HCT116 (cell line): ENCODE results near the gene ARL15. TPM values are rescaled to one million over a fixed set of nuclear protein-coding genes. Genes with fewer than 3 reads are reported as not detected.

ENCODE experiments used
- ATAC-seq: fragments of 200-7000 bp; cut with Tn5 transposase; 2 replicates; pipeline ENCODE4 v1.9.1; 2020; ENCODE audit warnings: mild to moderate bottlenecking, moderate library complexity
- BruUV-seq: library from RNA; stranded (reverse); fragments of 400-500 nt; replicated peaks from 2 replicates; lab custom pipeline; 2021; lab: Mats Ljungman, UMichigan
- CTCF ChIA-PET: fragments of 300-600 bp; sonication (Branson Sonifier 250); formaldehyde crosslinking; loops from one replicate; lab custom pipeline; 2021; ENCODE audit warnings: antibody characterized with exemption; lab: Charles Lee
- POLR2A ChIA-PET: fragments of 300-600, 350-600 bp; sonication (Branson Sonifier 250); formaldehyde crosslinking; loops from one replicate; lab custom pipeline; 2021; ENCODE audit warnings: antibody characterized with exemption; lab: Charles Lee
- RAD21 ChIA-PET, 2 experiments: fragments of 300-600 bp; sonication (Branson Sonifier 250); formaldehyde crosslinking; loops; one replicate each; lab custom pipeline; 2023; ENCODE audit warnings: low total read pairs in 2 of 2; ENCODE audit not compliant: uncharacterized antibody in 2 of 2, unreplicated experiment in 2 of 2, low non-redundant PET in 1 of 2; lab: Charles Lee
- DNase-seq: peaks from one replicate; pipeline ENCODE4 v3.0.0-alpha.2; 2010; ENCODE audit warnings: low read depth, low spot score
- H2AFZ ChIP-seq: fragments of 200-600 bp; shearing (Covaris generic), sonication (generic); 2 replicates; pipeline ENCODE4 v1.6.1; 2017; ENCODE audit warnings: low read depth, mixed run types, mixed read lengths, antibody characterized with exemption, low read length; ENCODE audit not compliant: poor library complexity, severe bottlenecking
- H3K27ac ChIP-seq: 2 replicates; pipeline ENCODE4 v1.5.1; 2012; ENCODE audit warnings: low read depth, low read length
- H3K27me3 ChIP-seq: fragments of 200-600 bp; sonication (generic); 2 replicates; pipeline ENCODE4 v1.6.1; 2016; ENCODE audit warnings: mixed run types, low read length, mixed read lengths; ENCODE audit not compliant: insufficient read depth
- H3K36me3 ChIP-seq, 2 experiments: fragments of 200-500 bp in 1 of 2; fragments of 200-600 bp in 1 of 2; sonication (Bioruptor generic) in 1 of 2; sonication (generic) in 1 of 2; 2 replicates each; pipeline versions ENCODE4 v1.5.1 to v1.6.1; 2014 to 2016; ENCODE audit warnings: low read length in 2 of 2, inconsistent platforms in 1 of 2, mixed read lengths in 1 of 2, mixed run types in 1 of 2; ENCODE audit not compliant: insufficient read depth in 2 of 2, control insufficient read depth in 1 of 2
- H3K4me1 ChIP-seq, 2 experiments: fragments of 200-600 bp in 1 of 2; sonication (generic) in 1 of 2; 2 replicates each; pipeline versions ENCODE4 v1.5.1 to v1.6.1; 2012 to 2017; ENCODE audit warnings: low read length in 2 of 2, inconsistent platforms in 1 of 2, mild to moderate bottlenecking in 1 of 2, mixed read lengths in 1 of 2, mixed run types in 1 of 2, moderate library complexity in 1 of 2; ENCODE audit not compliant: insufficient read depth in 2 of 2, control insufficient read depth in 1 of 2
- H3K4me2 ChIP-seq: fragments of 200-600 bp; sonication (generic); 2 replicates; pipeline ENCODE4 v1.6.1; 2017; ENCODE audit warnings: mixed run types, low read length, mixed read lengths
- H3K4me3 ChIP-seq, 2 experiments: fragments of 200-600 bp in 1 of 2; sonication (generic) in 1 of 2; replicated peaks in 1 of 2; 2 replicates each; pipeline ENCODE4 v1.5.1; 2011 to 2016; ENCODE audit warnings: low read length in 2 of 2, control low read depth in 1 of 2, low read depth in 1 of 2, mild to moderate bottlenecking in 1 of 2, mixed read lengths in 1 of 2, mixed run types in 1 of 2
- H3K79me2 ChIP-seq: fragments of 200-600 bp; sonication (generic); 2 replicates; pipeline ENCODE4 v1.6.1; 2017; ENCODE audit warnings: mild to moderate bottlenecking, mixed run types, low read length, moderate library complexity, mixed read lengths; ENCODE audit not compliant: insufficient read depth
- H3K9ac ChIP-seq: fragments of 200-600 bp; sonication (generic); 2 replicates; pipeline ENCODE4 v1.6.1; 2016; ENCODE audit warnings: low read length, mixed read lengths
- H3K9me2 ChIP-seq: fragments of 200-600 bp; sonication (generic), shearing (Covaris generic); 2 replicates; pipeline ENCODE4 v1.6.1; 2017; ENCODE audit warnings: mixed run types, mild to moderate bottlenecking, moderate library complexity; ENCODE audit not compliant: insufficient read depth
- H3K9me3 ChIP-seq, 2 experiments: fragments of 200-500 bp in 1 of 2; fragments of 200-600 bp in 1 of 2; sonication (Bioruptor generic) in 1 of 2; sonication (generic) in 1 of 2; 2 replicates each; pipeline ENCODE4 v1.6.1; 2014 to 2017; ENCODE audit warnings: low read length in 2 of 2, mixed read lengths in 2 of 2, inconsistent platforms in 1 of 2, low read depth in 1 of 2, mild to moderate bottlenecking in 1 of 2, mixed run types in 1 of 2, moderate library complexity in 1 of 2; ENCODE audit not compliant: control insufficient read depth in 1 of 2, insufficient read depth in 1 of 2
- H4K20me1 ChIP-seq: fragments of 200-600 bp; sonication (generic), shearing (Covaris generic); 2 replicates; pipeline ENCODE4 v1.6.1; 2017; ENCODE audit warnings: mixed run types, mild to moderate bottlenecking, moderate library complexity; ENCODE audit not compliant: insufficient read depth
- CEBPB ChIP-seq: IDR thresholded peaks from 2 replicates; pipeline ENCODE4 v1.6.1; 2012; ENCODE audit warnings: low read depth
- EGR1 ChIP-seq: IDR thresholded peaks from 2 replicates; pipeline ENCODE4 v1.6.1; 2012; ENCODE audit warnings: low read depth
- EZH2 ChIP-seq: fragments of 200-600 bp; sonication (generic); IDR thresholded peaks from 2 replicates; pipeline ENCODE4 v1.6.1; 2017; ENCODE audit warnings: antibody characterized with exemption, mixed run types
- EZH2phosphoT487 ChIP-seq: fragments of 200-600 bp; IDR thresholded peaks from 2 replicates; pipeline ENCODE4 v1.6.1; 2018; ENCODE audit warnings: antibody characterized with exemption, borderline replicate concordance
- FOSL1 ChIP-seq: IDR thresholded peaks from 2 replicates; pipeline ENCODE4 v1.6.1; 2012; ENCODE audit warnings: low read depth
- JUND ChIP-seq: IDR thresholded peaks from 2 replicates; pipeline ENCODE4 v1.6.1; 2012
- POLR2A ChIP-seq: IDR thresholded peaks from 2 replicates; pipeline ENCODE4 v1.7.0; 2011; ENCODE audit warnings: borderline replicate concordance; ENCODE audit not compliant: insufficient read depth, insufficient read length; ENCODE audit errors: extremely low read depth
- RAD21 ChIP-seq: IDR thresholded peaks from 2 replicates; pipeline ENCODE4 v1.6.1; 2012; ENCODE audit warnings: low read depth, mild to moderate bottlenecking
- SIN3A ChIP-seq: IDR thresholded peaks from 2 replicates; pipeline ENCODE4 v1.6.1; 2012; ENCODE audit warnings: low read depth
- SP1 ChIP-seq: IDR thresholded peaks from 2 replicates; pipeline ENCODE4 v1.6.1; 2012; ENCODE audit warnings: low read depth
- SRF ChIP-seq: IDR thresholded peaks from 2 replicates; pipeline ENCODE4 v1.6.1; 2012; ENCODE audit warnings: low read depth
- TCF7L2 ChIP-seq: IDR thresholded peaks from 2 replicates; pipeline ENCODE4 v1.7.0; 2011; ENCODE audit warnings: borderline replicate concordance, inconsistent platforms; ENCODE audit not compliant: insufficient read depth, insufficient read length; ENCODE audit errors: extremely low read depth
- YY1 ChIP-seq: IDR thresholded peaks from 2 replicates; pipeline ENCODE4 v1.6.1; 2011; ENCODE audit warnings: low read length, low read depth, moderate library complexity, mild to moderate bottlenecking; ENCODE audit not compliant: insufficient replicate concordance; ENCODE audit errors: extremely low read depth
- ZFX ChIP-seq: fragments of 450-650 bp; IDR thresholded peaks from 2 replicates; pipeline ENCODE4 v1.6.1; 2017
- ZNF274 ChIP-seq: fragments of 200-500 bp; sonication (Bioruptor generic); IDR thresholded peaks from 2 replicates; pipeline ENCODE4 v1.6.1; 2014; ENCODE audit warnings: mild to moderate bottlenecking, low read depth, low read length, inconsistent platforms
- intact Hi-C: fragments of 100-400 bp; cut with micrococcal nuclease; formaldehyde crosslinking; loops from 2 replicates; pipeline ENCODE4 v1.10.0; 2022
- total RNA-seq: library from RNA; stranded (reverse); gene quantifications from one replicate; pipeline ENCODE4 v1.2.1, GENCODE V29; 2021; ENCODE audit not compliant: unreplicated experiment
- TF ChIP-seq, protein P1 (sequence below): IDR thresholded peaks from 2 replicates; pipeline ENCODE4 v1.6.1; 2012
- TF ChIP-seq, protein P2 (sequence below): IDR thresholded peaks from 2 replicates; pipeline ENCODE4 v1.6.1; 2012; ENCODE audit warnings: low read depth
- TF ChIP-seq, protein P3 (sequence below): IDR thresholded peaks from 2 replicates; pipeline ENCODE4 v1.6.1; 2011; ENCODE audit warnings: mild to moderate bottlenecking, low read length, moderate library complexity; ENCODE audit not compliant: insufficient replicate concordance; ENCODE audit errors: extremely low read depth
- TF ChIP-seq, protein P4 (sequence below): IDR thresholded peaks from 2 replicates; pipeline ENCODE4 v1.6.1; 2012
- TF ChIP-seq, protein P5 (sequence below), 3 experiments: fragments of 200-600 bp in 1 of 3; sonication (generic) in 1 of 3; IDR thresholded peaks in 2 of 3; conservative IDR thresholded peaks in 1 of 3; 2 replicates each; pipeline ENCODE4 v1.5.1; 2012 to 2017; ENCODE audit warnings: low read depth in 2 of 3, low read length in 2 of 3, antibody characterized with exemption in 1 of 3, borderline replicate concordance in 1 of 3, control low read depth in 1 of 3, mild to moderate bottlenecking in 1 of 3, mixed read lengths in 1 of 3, mixed run types in 1 of 3, moderate library complexity in 1 of 3; ENCODE audit not compliant: insufficient read depth in 1 of 3

Gene ARL15
- total RNA-seq, 1 experiment from 2014 or later, result 15.0 TPM

DNA sequence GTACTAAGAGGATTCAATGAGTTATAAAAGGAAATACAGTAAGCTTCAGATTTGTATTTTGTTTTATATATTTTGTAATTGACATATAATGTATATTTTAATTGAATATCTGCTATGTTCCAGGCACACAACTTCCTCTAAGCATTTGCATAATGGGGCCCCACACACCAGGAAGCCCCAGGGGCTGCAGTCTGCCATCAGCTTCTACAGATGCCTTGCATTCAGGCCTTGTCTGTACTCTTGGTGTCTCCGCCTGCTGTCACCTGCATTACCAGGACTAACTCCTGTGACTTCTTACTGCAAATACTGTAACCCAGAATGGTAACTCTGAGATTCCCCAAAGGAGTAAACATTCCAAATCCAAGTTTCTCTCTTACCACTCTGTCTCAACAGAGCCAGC lies 20.6 kb downstream of the ARL15 start:
- H3K9ac ChIP-seq, result no peak overlapping the region

More for the DNA sequence above, 20.6 kb downstream of the ARL15 start:
- no peak for TF ChIP-seq EZH2phosphoT487
- no peak for TF ChIP-seq RAD21
- TF ChIP-seq, protein P1, sequence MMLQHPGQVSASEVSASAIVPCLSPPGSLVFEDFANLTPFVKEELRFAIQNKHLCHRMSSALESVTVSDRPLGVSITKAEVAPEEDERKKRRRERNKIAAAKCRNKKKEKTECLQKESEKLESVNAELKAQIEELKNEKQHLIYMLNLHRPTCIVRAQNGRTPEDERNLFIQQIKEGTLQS, result no peak
- TF ChIP-seq SIN3A, result no peak
- TF ChIP-seq, protein P2, sequence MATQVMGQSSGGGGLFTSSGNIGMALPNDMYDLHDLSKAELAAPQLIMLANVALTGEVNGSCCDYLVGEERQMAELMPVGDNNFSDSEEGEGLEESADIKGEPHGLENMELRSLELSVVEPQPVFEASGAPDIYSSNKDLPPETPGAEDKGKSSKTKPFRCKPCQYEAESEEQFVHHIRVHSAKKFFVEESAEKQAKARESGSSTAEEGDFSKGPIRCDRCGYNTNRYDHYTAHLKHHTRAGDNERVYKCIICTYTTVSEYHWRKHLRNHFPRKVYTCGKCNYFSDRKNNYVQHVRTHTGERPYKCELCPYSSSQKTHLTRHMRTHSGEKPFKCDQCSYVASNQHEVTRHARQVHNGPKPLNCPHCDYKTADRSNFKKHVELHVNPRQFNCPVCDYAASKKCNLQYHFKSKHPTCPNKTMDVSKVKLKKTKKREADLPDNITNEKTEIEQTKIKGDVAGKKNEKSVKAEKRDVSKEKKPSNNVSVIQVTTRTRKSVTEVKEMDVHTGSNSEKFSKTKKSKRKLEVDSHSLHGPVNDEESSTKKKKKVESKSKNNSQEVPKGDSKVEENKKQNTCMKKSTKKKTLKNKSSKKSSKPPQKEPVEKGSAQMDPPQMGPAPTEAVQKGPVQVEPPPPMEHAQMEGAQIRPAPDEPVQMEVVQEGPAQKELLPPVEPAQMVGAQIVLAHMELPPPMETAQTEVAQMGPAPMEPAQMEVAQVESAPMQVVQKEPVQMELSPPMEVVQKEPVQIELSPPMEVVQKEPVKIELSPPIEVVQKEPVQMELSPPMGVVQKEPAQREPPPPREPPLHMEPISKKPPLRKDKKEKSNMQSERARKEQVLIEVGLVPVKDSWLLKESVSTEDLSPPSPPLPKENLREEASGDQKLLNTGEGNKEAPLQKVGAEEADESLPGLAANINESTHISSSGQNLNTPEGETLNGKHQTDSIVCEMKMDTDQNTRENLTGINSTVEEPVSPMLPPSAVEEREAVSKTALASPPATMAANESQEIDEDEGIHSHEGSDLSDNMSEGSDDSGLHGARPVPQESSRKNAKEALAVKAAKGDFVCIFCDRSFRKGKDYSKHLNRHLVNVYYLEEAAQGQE, result no peak
- TF ChIP-seq SRF, result no peak
- no peak for TF ChIP-seq YY1
- TF ChIP-seq, protein P3, sequence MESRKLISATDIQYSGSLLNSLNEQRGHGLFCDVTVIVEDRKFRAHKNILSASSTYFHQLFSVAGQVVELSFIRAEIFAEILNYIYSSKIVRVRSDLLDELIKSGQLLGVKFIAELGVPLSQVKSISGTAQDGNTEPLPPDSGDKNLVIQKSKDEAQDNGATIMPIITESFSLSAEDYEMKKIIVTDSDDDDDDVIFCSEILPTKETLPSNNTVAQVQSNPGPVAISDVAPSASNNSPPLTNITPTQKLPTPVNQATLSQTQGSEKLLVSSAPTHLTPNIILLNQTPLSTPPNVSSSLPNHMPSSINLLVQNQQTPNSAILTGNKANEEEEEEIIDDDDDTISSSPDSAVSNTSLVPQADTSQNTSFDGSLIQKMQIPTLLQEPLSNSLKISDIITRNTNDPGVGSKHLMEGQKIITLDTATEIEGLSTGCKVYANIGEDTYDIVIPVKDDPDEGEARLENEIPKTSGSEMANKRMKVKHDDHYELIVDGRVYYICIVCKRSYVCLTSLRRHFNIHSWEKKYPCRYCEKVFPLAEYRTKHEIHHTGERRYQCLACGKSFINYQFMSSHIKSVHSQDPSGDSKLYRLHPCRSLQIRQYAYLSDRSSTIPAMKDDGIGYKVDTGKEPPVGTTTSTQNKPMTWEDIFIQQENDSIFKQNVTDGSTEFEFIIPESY, result no peak
- TF ChIP-seq SP1, result no peak
- no peak for TF ChIP-seq TCF7L2
- no peak for TF ChIP-seq EZH2
- TF ChIP-seq FOSL1, result no peak
- no peak for TF ChIP-seq ZFX
- no peak for TF ChIP-seq JUND
- TF ChIP-seq, protein P4, sequence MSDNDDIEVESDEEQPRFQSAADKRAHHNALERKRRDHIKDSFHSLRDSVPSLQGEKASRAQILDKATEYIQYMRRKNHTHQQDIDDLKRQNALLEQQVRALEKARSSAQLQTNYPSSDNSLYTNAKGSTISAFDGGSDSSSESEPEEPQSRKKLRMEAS, result no peak
- no peak for TF ChIP-seq ZNF274
- no peak for TF ChIP-seq POLR2A
- TF ChIP-seq EGR1, result no peak
- no peak for TF ChIP-seq CEBPB
- TF ChIP-seq, protein P5, sequence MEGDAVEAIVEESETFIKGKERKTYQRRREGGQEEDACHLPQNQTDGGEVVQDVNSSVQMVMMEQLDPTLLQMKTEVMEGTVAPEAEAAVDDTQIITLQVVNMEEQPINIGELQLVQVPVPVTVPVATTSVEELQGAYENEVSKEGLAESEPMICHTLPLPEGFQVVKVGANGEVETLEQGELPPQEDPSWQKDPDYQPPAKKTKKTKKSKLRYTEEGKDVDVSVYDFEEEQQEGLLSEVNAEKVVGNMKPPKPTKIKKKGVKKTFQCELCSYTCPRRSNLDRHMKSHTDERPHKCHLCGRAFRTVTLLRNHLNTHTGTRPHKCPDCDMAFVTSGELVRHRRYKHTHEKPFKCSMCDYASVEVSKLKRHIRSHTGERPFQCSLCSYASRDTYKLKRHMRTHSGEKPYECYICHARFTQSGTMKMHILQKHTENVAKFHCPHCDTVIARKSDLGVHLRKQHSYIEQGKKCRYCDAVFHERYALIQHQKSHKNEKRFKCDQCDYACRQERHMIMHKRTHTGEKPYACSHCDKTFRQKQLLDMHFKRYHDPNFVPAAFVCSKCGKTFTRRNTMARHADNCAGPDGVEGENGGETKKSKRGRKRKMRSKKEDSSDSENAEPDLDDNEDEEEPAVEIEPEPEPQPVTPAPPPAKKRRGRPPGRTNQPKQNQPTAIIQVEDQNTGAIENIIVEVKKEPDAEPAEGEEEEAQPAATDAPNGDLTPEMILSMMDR (IDR thresholded peaks at IDR 0.05 in 2 of 3, conservative IDR thresholded peaks at IDR 0.05 in 1 of 3; ENCODE audit: borderline replicate concordance in 1 of 3, insufficient read depth in 1 of 3, low read depth in 2 of 3, low read length in 2 of 3), result no peak
- TF ChIP-seq, all 23 proteins: peak for 0
- Histone ChIP-seq H3K79me2 (no peaks in the 10 kb centered on the region), H3K4me2 (no peak overlapping the region), H3K36me3 (no peaks in the 10 kb centered on the region), H3K4me3 (no peak overlapping the region), H2AFZ (no peak overlapping the region), H3K9me2 (no peaks in the 10 kb centered on the region), H3K27me3 (no peaks in the 10 kb centered on the region), H3K9me3 (no peaks in the 10 kb centered on the region), H4K20me1 (no peaks in the 10 kb centered on the region), H3K4me1 (no peaks in the 10 kb centered on the region), H3K27ac (no peak overlapping the region)
- ChIA-PET CTCF (interaction anchor here (0.7 kb wide), 1 partner anchor 22 kb away, joined by 3 read pairs; no protein-coding TSS in a partner anchor), RAD21 (no interaction called here), POLR2A (no interaction called here)
- no TSS peak for BruUV-seq
- intact Hi-C loops, result no loop called here
- no peak for ATAC-seq
- DNase-seq, result no peak
